ENCODE data around the gene AOC1. TPM values are rescaled to one million over a fixed set of nuclear protein-coding genes. Genes with fewer than 3 reads are reported as not detected.

The AOC1 gene
- total RNA-seq, 1 donor from 2014 or later, result not detected

GRCh38 chr7:150854066-150855000 lies 2.0 kb downstream of the AOC1 start:
- Histone ChIP-seq H3K9me3 (no peaks in the 10 kb centered on the region), H3K27ac (no peak overlapping the region), H3K4me1 (peaks cover 6% of the 10 kb centered on the region), H3K36me3 (no peaks in the 10 kb centered on the region), H3K4me3 (no peak overlapping the region), H3K27me3 (no peaks in the 10 kb centered on the region)
- TF ChIP-seq POLR2A (IDR thresholded peaks at IDR 0.05) (no peak), POLR2AphosphoS5 (IDR thresholded peaks at IDR 0.05; ENCODE audit: insufficient read depth in 1 of 2, low read depth in 1 of 2) (no peak)
- TF ChIP-seq, protein P1, sequence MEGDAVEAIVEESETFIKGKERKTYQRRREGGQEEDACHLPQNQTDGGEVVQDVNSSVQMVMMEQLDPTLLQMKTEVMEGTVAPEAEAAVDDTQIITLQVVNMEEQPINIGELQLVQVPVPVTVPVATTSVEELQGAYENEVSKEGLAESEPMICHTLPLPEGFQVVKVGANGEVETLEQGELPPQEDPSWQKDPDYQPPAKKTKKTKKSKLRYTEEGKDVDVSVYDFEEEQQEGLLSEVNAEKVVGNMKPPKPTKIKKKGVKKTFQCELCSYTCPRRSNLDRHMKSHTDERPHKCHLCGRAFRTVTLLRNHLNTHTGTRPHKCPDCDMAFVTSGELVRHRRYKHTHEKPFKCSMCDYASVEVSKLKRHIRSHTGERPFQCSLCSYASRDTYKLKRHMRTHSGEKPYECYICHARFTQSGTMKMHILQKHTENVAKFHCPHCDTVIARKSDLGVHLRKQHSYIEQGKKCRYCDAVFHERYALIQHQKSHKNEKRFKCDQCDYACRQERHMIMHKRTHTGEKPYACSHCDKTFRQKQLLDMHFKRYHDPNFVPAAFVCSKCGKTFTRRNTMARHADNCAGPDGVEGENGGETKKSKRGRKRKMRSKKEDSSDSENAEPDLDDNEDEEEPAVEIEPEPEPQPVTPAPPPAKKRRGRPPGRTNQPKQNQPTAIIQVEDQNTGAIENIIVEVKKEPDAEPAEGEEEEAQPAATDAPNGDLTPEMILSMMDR (IDR thresholded peaks at IDR 0.05), result no peak
- intact Hi-C loops (cut with DNase I), result no loop called here
- peak; percentile 72 to 85 for DNase-seq (ENCODE audit: extremely low spot score in 2 of 2)

GRCh38 chr7:150855046-150855445 lies 2.7 kb downstream of the AOC1 start:
- TF ChIP-seq, protein P1 (IDR thresholded peaks at IDR 0.05), result no peak
- TF ChIP-seq POLR2A (IDR thresholded peaks at IDR 0.05) (no peak), POLR2AphosphoS5 (IDR thresholded peaks at IDR 0.05; ENCODE audit: insufficient read depth in 1 of 2, low read depth in 1 of 2) (no peak)
- no peak overlapping the region for H3K27ac ChIP-seq
- no peak overlapping the region for H3K4me3 ChIP-seq
- no peaks in the 10 kb centered on the region for H3K36me3 ChIP-seq
- intact Hi-C loops (cut with DNase I), result no loop called here
- no peaks in the 10 kb centered on the region for H3K27me3 ChIP-seq
- no peaks in the 10 kb centered on the region for H3K9me3 ChIP-seq
- DNase-seq (ENCODE audit: extremely low spot score in 2 of 2), result peak in 1 of 2 donors; percentile 65
- H3K4me1 ChIP-seq, result peaks cover 6% of the 10 kb centered on the region

- no peak overlapping the region for H3K4me3 ChIP-seq
- DNase-seq (ENCODE audit: extremely low spot score in 2 of 2), result peak; percentile 3 to 64
- H3K27me3 ChIP-seq, result no peaks in the 10 kb centered on the region
- no peaks in the 10 kb centered on the region for H3K9me3 ChIP-seq
- peaks cover 6% of the 10 kb centered on the region for H3K4me1 ChIP-seq
- H3K36me3 ChIP-seq, result no peaks in the 10 kb centered on the region
- H3K27ac ChIP-seq, result no peak overlapping the region
- intact Hi-C loops (cut with DNase I), result no loop called here
- TF ChIP-seq, protein P1 (IDR thresholded peaks at IDR 0.05), result no peak
- no peak for TF ChIP-seq POLR2AphosphoS5 (IDR thresholded peaks at IDR 0.05; ENCODE audit: insufficient read depth in 1 of 2, low read depth in 1 of 2)
- TF ChIP-seq POLR2A (IDR thresholded peaks at IDR 0.05), result no peak
These were observed 3.4 kb downstream of the AOC1 start for GRCh38 chr7:150855476-150856302.

GRCh38 chr7:150856303-150857275 lies 4.3 kb downstream of the AOC1 start:
- intact Hi-C loops (cut with DNase I), result no loop called here
- peaks cover 6% of the 10 kb centered on the region for H3K4me1 ChIP-seq
- H3K36me3 ChIP-seq, result no peaks in the 10 kb centered on the region
- TF ChIP-seq, protein P1 (IDR thresholded peaks at IDR 0.05), result no peak
- TF ChIP-seq POLR2AphosphoS5 (IDR thresholded peaks at IDR 0.05; ENCODE audit: insufficient read depth in 1 of 2, low read depth in 1 of 2) (no peak), POLR2A (IDR thresholded peaks at IDR 0.05) (no peak)
- peak; percentile 70 to 71 for DNase-seq (ENCODE audit: extremely low spot score in 2 of 2)
- no peak overlapping the region for H3K27ac ChIP-seq
- H3K4me3 ChIP-seq, result no peak overlapping the region
- H3K27me3 ChIP-seq, result no peaks in the 10 kb centered on the region
- no peaks in the 10 kb centered on the region for H3K9me3 ChIP-seq

All from vagina (tissue), 2 donors.